ENCODE measurements around the gene DDAH1. TPM values are rescaled to one million over a fixed set of nuclear protein-coding genes. Genes with fewer than 3 reads are reported as not detected.

Gene DDAH1
- total RNA-seq, 1 donor from 2014 or later = 0.07 TPM

- intact Hi-C loops (cut with micrococcal nuclease) = no loop called here
- POLR2A ChIA-PET = no interaction called here
- no peak for ATAC-seq (ENCODE audit: low read depth)
- CTCF ChIA-PET = interaction anchor here (1.4 kb wide), 1 partner anchor 9 kb away, joined by 5 read pairs; the partner anchor contains the start of gene C1orf52
- Mint-ChIP-seq H3K4me3 (no peak overlapping the region), H3K4me1 (peaks cover 41% of the 10 kb centered on the region), H3K36me3 (ENCODE audit: low read depth) (peaks cover 74% of the 10 kb centered on the region), H3K27ac (no peak overlapping the region), H3K9me3 (no peaks in the 10 kb centered on the region), H3K27me3 (no peaks in the 10 kb centered on the region)
- no peak for TF ChIP-seq CTCF (IDR thresholded peaks at IDR 0.05)
- no peak for DNase-seq
These were observed 196.0 kb downstream of the DDAH1 start for GRCh38 chr1:85268801-85269585.

Other genes with a start within 250 kb of the DDAH1 start
- gene C1orf52, start 205.5 kb downstream of the DDAH1 start, total RNA-seq = 31.4 and 32.0 TPM in 2 replicates
- 52.5 and 53.3 TPM in 2 replicates for gene BCL10, start 188.5 kb downstream of the DDAH1 start, total RNA-seq
- gene CCN1, start 115.6 kb upstream of the DDAH1 start, total RNA-seq = not detected in 2 replicates
- 19.6 and 21.1 TPM in 2 replicates for gene ZNHIT6, start 243.3 kb upstream of the DDAH1 start, total RNA-seq

Data from activated B cell treated with CpG ODN at 0.5 μM for 24 hours (primary cell).